Spleen (tissue), 11 donors: ENCODE measurements around the gene TICRR. TPM values are rescaled to one million over a fixed set of nuclear protein-coding genes. Genes with fewer than 3 reads are reported as not detected.
A peak's percentile ranks its signal among the peaks of the same experiment; 100 is the strongest.

Experiments used
- DNase-seq: peaks from one replicate; pipeline ENCODE4 v3.0.0-alpha.2; 2020
- H3K27ac ChIP-seq, 8 donors: fragments of 200-600 bp; sonication (generic) in 7 of 8; 1 replicate in 4 of 8; 2 replicates in 4 of 8; pipeline versions ENCODE4 v1.5.0 to v1.8.0; 2016 to 2021; ENCODE audit warnings: inconsistent platforms in 4 of 8, mild to moderate bottlenecking in 4 of 8, moderate library complexity in 1 of 8
- H3K27me3 ChIP-seq, 7 donors: fragments of 200-600 bp; sonication (generic) in 6 of 7; replicated peaks in 1 of 7; 1 replicate in 4 of 7; 2 replicates in 3 of 7; pipeline versions ENCODE4 v1.5.0 to v1.8.0; 2016 to 2021; ENCODE audit warnings: inconsistent platforms in 3 of 7, mild to moderate bottlenecking in 1 of 7
- H3K36me3 ChIP-seq, 6 donors: fragments of 200-600 bp; sonication (generic) in 5 of 6; 1 replicate in 4 of 6; 2 replicates in 2 of 6; pipeline versions ENCODE4 v1.5.0 to v1.8.0; 2016 to 2021; ENCODE audit warnings: inconsistent platforms in 2 of 6
- H3K4me1 ChIP-seq, 6 donors: fragments of 200-600 bp; sonication (generic) in 5 of 6; 1 replicate in 3 of 6; 2 replicates in 3 of 6; pipeline versions ENCODE4 v1.5.0 to v1.8.0; 2016 to 2021; ENCODE audit warnings: inconsistent platforms in 3 of 6
- H3K4me3 ChIP-seq, 8 donors: fragments of 200-600 bp; sonication (generic) in 7 of 8; 1 replicate in 4 of 8; 2 replicates in 4 of 8; pipeline versions ENCODE4 v1.5.0 to v1.8.0; 2016 to 2021; ENCODE audit warnings: inconsistent platforms in 4 of 8, mild to moderate bottlenecking in 4 of 8, moderate library complexity in 2 of 8
- H3K9me3 ChIP-seq, 8 donors: fragments of 200-600 bp; sonication (generic) in 7 of 8; 1 replicate in 4 of 8; 2 replicates in 4 of 8; pipeline versions ENCODE4 v1.5.0 to v1.8.0; 2016 to 2021; ENCODE audit warnings: inconsistent platforms in 4 of 8
- POLR2A ChIP-seq, 3 donors: fragments of 450-650 bp; IDR thresholded peaks; one replicate each; pipeline ENCODE4 v1.5.1; 2017; ENCODE audit warnings: antibody characterized with exemption in 3 of 3, mild to moderate bottlenecking in 1 of 3
- POLR2AphosphoS5 ChIP-seq, 3 donors: sonication (generic); formaldehyde crosslinking; IDR thresholded peaks; one replicate each; pipeline ENCODE4 v1.5.1; 2017; ENCODE audit warnings: antibody characterized with exemption in 3 of 3
- WGBS, 5 donors: extraction: QIAGEN DNeasy Blood & Tissue Kit in 3 of 5; methylation state at CpG; one replicate each; pipeline versions ENCODE4 v1.1.5 to v1.1.7; 2013 to 2018; 5-methylcytosine and 5-hydroxymethylcytosine counted together
- intact Hi-C: fragments of 100-400 bp; cut with DNase I; formaldehyde crosslinking; loops from one replicate; pipeline ENCODE4 v1.15.0; 2023; ENCODE audit warnings: low total_unique reads
- polyA plus RNA-seq, 3 donors: library from polyadenylated mRNA; stranded (reverse); fragments of 200-250 nt; gene quantifications; one replicate each; pipeline ENCODE4 v1.2.1, GENCODE V29; 2013
- total RNA-seq, 7 donors: library from RNA; depleted of rRNA in 3 of 7; stranded (reverse); fragments of >200 nt in 3 of 7; fragmentation: NEBNext Ultra II Directional in 4 of 7; extraction: Animal tissue kit (Norgen Biotek cat#: 25700) in 4 of 7; gene quantifications; one replicate each; pipeline versions ENCODE4 v1.1.0 to v1.2.1, GENCODE V29; 2016 to 2021
- TF ChIP-seq, protein P1 (sequence below), 11 experiments: fragments of 200-600 bp in 7 of 11; fragments of 450-650 bp in 4 of 11; sonication (generic) in 4 of 11; IDR thresholded peaks in 8 of 11; conservative IDR thresholded peaks in 3 of 11; 1 replicate in 7 of 11; 2 replicates in 4 of 11; pipeline versions ENCODE4 v1.4.0 to v1.8.0; 2016 to 2021; ENCODE audit warnings: antibody characterized with exemption in 11 of 11, inconsistent platforms in 4 of 11, mild to moderate bottlenecking in 1 of 11
- donor health status: healthy with polysubstance abuse.
- donor health status: DM: no; HTN: no; CAD: no; lungs with moderate emphysema.
- donor health status: DM: no; HTN: no; CAD: no.
- donor health status: Bipolar disorder and iron deficiency.
- donor health status: healthy.
- donor health status: DM: no; HTN: no; CAD: no.
- donor health status: DM: yes; HTN: yes; CAD: no.

The TICRR gene
- total and polyA plus RNA-seq, 10 donors: 0.22 to 3.0 (median 1.00) TPM

DNA sequence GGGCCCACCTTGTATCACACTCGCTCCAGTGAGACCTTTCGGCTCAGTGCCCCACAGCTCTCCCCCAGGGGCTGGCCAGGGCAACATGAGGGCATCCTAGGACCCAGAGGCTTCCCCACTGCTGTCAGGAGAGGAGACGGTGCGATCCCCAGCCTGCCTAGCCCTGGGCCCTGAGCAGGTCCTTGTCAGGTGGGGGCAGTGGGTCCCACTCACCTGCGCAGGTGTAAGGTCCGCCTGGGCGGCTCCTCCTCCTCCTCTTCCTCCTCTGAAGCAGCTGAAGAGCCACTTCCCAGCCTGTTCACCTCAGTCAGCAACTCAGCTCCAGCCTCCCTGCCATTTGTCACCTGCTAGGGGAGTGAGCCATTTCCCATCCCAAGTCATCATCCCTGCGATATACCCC lies 70.4 kb downstream of the TICRR start:
- TF ChIP-seq, protein P1, sequence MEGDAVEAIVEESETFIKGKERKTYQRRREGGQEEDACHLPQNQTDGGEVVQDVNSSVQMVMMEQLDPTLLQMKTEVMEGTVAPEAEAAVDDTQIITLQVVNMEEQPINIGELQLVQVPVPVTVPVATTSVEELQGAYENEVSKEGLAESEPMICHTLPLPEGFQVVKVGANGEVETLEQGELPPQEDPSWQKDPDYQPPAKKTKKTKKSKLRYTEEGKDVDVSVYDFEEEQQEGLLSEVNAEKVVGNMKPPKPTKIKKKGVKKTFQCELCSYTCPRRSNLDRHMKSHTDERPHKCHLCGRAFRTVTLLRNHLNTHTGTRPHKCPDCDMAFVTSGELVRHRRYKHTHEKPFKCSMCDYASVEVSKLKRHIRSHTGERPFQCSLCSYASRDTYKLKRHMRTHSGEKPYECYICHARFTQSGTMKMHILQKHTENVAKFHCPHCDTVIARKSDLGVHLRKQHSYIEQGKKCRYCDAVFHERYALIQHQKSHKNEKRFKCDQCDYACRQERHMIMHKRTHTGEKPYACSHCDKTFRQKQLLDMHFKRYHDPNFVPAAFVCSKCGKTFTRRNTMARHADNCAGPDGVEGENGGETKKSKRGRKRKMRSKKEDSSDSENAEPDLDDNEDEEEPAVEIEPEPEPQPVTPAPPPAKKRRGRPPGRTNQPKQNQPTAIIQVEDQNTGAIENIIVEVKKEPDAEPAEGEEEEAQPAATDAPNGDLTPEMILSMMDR (IDR thresholded peaks at IDR 0.05 in 8 of 11, conservative IDR thresholded peaks at IDR 0.05 in 3 of 11): no peak
- TF ChIP-seq POLR2A (IDR thresholded peaks at IDR 0.05) (no peak), POLR2AphosphoS5 (IDR thresholded peaks at IDR 0.05) (no peak)
- Histone ChIP-seq H3K27ac (no peak overlapping the region), H3K27me3 (peaks cover 0 to 14% (median 0%) of the 10 kb centered on the region in 7 donors), H3K36me3 (no peaks in the 10 kb centered on the region), H3K4me3 (no peak overlapping the region), H3K4me1 (peaks cover 0 to 5% (median 0%) of the 10 kb centered on the region in 6 donors), H3K9me3 (no peaks in the 10 kb centered on the region)
- intact Hi-C loops: no loop called here
- no peak for DNase-seq
- WGBS, 5 donors: 88 to 96% (median 93%) methylated on average over 4 to 8 of the region's 8 CpGs

DNA sequence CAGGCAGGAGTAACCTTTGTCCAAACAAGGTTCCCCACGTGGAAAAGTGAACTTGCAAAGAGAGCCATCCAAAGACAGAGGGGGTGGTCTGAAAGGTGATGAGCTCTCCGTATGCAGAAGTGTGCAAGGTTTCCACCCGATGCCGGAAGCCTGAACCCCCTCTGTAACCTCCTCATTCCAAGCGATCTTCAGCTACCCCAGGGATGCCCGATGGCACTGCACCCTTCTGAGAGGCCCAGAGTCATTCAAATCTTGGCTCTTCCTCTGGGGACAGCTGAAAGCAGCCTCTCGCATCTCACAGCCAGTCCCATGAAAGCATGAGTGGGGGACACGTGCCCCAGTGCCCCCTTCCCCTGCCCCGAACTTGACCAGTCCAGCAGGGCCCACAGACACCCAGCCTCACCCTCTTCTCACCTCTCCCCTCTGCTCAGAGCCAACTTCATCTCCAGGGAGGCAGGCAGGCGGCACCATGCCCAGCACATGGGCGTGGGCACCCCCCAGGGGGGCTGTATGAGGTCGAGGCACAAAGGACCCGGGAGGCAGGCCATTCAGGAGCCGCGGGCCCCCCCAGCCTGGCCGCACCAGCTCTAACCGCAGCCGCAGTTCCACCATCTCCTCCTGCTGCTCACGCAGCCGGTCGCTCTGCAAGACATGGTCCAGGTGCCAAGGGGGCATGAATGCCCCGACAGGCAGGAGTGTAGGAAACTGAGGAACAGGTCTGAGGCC lies 71.3 kb downstream of the TICRR start:
- TF ChIP-seq POLR2A (IDR thresholded peaks at IDR 0.05) (no peak), POLR2AphosphoS5 (IDR thresholded peaks at IDR 0.05) (no peak)
- TF ChIP-seq, protein P1 (IDR thresholded peaks at IDR 0.05 in 8 of 11, conservative IDR thresholded peaks at IDR 0.05 in 3 of 11): no peak
- H3K27ac ChIP-seq: no peak overlapping the region
- peaks cover 0 to 14% (median 0%) of the 10 kb centered on the region in 7 donors for H3K27me3 ChIP-seq
- WGBS, 5 donors: 80 to 95% (median 89%) methylated on average over 8 to 22 of the region's 22 CpGs
- H3K36me3 ChIP-seq: no peaks in the 10 kb centered on the region
- DNase-seq: no peak
- H3K9me3 ChIP-seq: no peaks in the 10 kb centered on the region
- intact Hi-C loops: no loop called here
- H3K4me3 ChIP-seq: no peak overlapping the region
- H3K4me1 ChIP-seq: peaks cover 0 to 5% (median 0%) of the 10 kb centered on the region in 6 donors

DNA sequence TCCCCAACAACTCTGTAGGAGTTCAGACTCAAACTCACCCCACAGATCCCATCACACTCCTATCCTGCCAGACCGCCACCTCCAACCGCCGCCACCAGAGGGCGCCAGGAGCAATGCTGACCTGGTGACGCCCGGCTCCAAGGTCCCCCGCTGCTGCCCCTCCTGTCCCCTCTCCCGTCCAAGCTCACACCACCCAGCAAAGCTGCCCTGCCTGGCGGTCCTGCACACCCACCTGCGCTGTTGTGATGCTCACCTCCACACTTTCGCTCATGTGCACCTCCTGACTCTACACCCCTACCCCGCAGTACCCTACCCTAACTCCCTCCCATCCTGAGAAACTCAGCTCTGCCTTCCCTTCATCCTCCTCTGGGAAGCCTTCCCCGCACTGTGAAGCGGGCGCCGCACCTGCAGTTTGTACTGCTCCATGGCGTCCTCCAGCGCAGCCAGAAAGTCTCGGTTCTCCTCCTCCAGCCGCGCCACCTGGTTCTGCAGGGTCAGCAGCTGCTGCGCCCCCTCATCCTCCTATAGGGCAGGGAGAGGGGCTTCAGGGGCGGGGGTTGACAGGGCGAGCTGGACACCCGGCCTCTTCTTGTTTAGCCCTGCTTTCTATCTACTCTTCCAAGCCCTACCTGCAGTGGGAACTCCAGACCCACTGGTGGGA lies 72.1 kb downstream of the TICRR start:
- H3K36me3 ChIP-seq: no peaks in the 10 kb centered on the region
- no peak for TF ChIP-seq POLR2A (IDR thresholded peaks at IDR 0.05)
- peak in 1 of 3 donors; percentile 11 for TF ChIP-seq POLR2AphosphoS5 (IDR thresholded peaks at IDR 0.05)
- TF ChIP-seq, protein P1 (IDR thresholded peaks at IDR 0.05 in 8 of 11, conservative IDR thresholded peaks at IDR 0.05 in 3 of 11): peak; percentile 32 to 87 (median 74)
- 56 to 63% (median 60%) methylated on average over 25 of the region's 25 CpGs for WGBS, 5 donors

More for the DNA sequence above, 72.1 kb downstream of the TICRR start:
- DNase-seq: peak; percentile 90
- Histone ChIP-seq H3K9me3 (no peaks in the 10 kb centered on the region), H3K4me1 (peaks cover 0 to 5% (median 0%) of the 10 kb centered on the region in 6 donors), H3K4me3 (no peak overlapping the region), H3K27ac (no peak overlapping the region), H3K27me3 (peaks cover 0 to 18% (median 0%) of the 10 kb centered on the region in 7 donors)
- intact Hi-C loops: no loop called here
